Breast epithelium (tissue), 4 donors: ENCODE data around the gene ACTMAP. TPM values are rescaled to one million over a fixed set of nuclear protein-coding genes. Genes with fewer than 3 reads are reported as not detected.
A peak's percentile ranks its signal among the peaks of the same experiment; 100 is the strongest.

Experiments
- DNase-seq, 2 donors: peaks; one replicate each; pipeline ENCODE4 v3.0.0-alpha.2; 2019; ENCODE audit warnings: low spot score in 2 of 2
- H3K27ac ChIP-seq, 2 donors: fragments of 200-600 bp; sonication (generic) in 1 of 2; one replicate each; pipeline ENCODE4 v1.5.1; 2016 to 2019; ENCODE audit warnings: mild to moderate bottlenecking in 1 of 2
- H3K27me3 ChIP-seq, 2 donors: fragments of 200-600 bp; sonication (generic) in 1 of 2; one replicate each; pipeline versions ENCODE4 v1.5.1 to v1.6.0; 2017 to 2019; ENCODE audit warnings: control low read depth in 1 of 2, mild to moderate bottlenecking in 1 of 2
- H3K36me3 ChIP-seq: fragments of 200-600 bp; one replicate; pipeline ENCODE4 v1.5.1; 2019
- H3K4me1 ChIP-seq, 2 donors: fragments of 200-600 bp; sonication (generic); one replicate each; pipeline ENCODE4 v1.5.1; 2016 to 2019; ENCODE audit warnings: control low read depth in 1 of 2
- H3K4me3 ChIP-seq, 3 donors: fragments of 200-600 bp; sonication (generic); 1 replicate in 2 of 3; 2 replicates in 1 of 3; pipeline ENCODE4 v1.5.1; 2016 to 2019; ENCODE audit warnings: mild to moderate bottlenecking in 3 of 3, moderate library complexity in 2 of 3
- H3K9me3 ChIP-seq, 2 donors: fragments of 200-600 bp; sonication (generic) in 1 of 2; one replicate each; pipeline ENCODE4 v1.5.1; 2016 to 2019; ENCODE audit warnings: control low read depth in 1 of 2
- POLR2A ChIP-seq: fragments of 450-650 bp; IDR thresholded peaks from one replicate; pipeline ENCODE4 v1.6.1; 2016; ENCODE audit warnings: antibody characterized with exemption, mild to moderate bottlenecking, moderate library complexity
- POLR2AphosphoS5 ChIP-seq, 3 donors: sonication (generic); formaldehyde crosslinking; IDR thresholded peaks; one replicate each; pipeline ENCODE4 v1.6.1; 2017; ENCODE audit warnings: antibody characterized with exemption in 3 of 3
- intact Hi-C: fragments of 100-400 bp; cut with DNase I; formaldehyde crosslinking; loops from one replicate; pipeline ENCODE4 v1.15.1; 2023; ENCODE audit warnings: low total_unique reads
- total RNA-seq, 3 donors: library from RNA; depleted of rRNA; stranded (reverse); fragments of >200 nt; gene quantifications; one replicate each; pipeline ENCODE4 v1.1.0, GENCODE V29; 2016
- TF ChIP-seq, protein P1 (sequence below), 3 donors: fragments of 450-650 bp; IDR thresholded peaks; one replicate each; pipeline ENCODE4 v1.5.1; 2016 to 2017; ENCODE audit warnings: antibody characterized with exemption in 3 of 3, mild to moderate bottlenecking in 3 of 3, moderate library complexity in 3 of 3

ACTMAP gene
- total RNA-seq, 3 donors from 2014 or later = 2.6 to 3.2 (median 2.9) TPM

DNA sequence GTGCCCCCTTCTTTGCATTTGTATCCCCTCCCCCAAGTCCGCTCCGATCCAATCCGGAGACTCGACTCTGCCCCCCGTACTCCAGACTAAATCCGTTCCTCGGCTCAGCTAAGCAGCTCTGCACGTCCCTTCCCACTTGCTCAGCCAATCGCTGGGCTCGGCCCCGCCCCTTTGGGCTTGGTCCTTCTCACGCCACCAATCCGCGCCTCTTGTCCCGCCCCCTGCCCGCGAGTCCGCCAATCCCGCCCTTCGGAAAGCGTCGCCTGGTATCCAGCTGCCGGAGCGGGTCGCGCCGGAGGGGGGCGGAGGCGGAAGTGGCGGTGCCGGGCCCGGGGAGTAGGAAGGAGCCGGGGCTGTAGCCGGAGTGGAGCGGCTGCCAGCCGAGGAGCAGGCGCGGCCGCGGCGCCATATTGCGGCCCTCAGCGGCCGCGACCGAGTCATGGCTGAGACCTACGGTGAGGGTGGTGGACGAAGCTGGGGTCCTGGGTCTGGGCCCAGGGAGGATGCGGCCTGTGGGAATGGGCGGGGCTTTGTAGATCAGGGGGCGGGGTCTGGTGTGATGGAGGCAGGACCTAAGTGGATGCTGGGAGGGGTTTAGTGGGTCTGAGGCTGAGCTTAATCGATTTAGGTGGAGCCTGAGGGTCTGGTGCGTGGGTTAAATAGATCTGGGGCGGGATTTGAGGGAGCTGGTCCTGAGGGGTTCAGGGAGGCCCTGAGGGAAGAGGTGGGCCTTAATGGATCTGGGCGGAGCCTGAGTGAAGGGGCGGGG lies 27.8 kb upstream of the ACTMAP start, which contains the start of gene RAB4B:
Gene RAB4B, plus strand, starts transcription at position 311 of the 769 bp plus-strand sequence. Its CDS starts 129 bp downstream, at position 440.
- peak within 1 kb of the TSS; percentile 76 to 78 (median 77) for H3K4me3 ChIP-seq
- peak within 1 kb of the TSS; percentile 95 to 97 for H3K27ac ChIP-seq
- no peaks in the 10 kb centered on the region for H3K9me3 ChIP-seq
- H3K36me3 ChIP-seq = no peaks in the 10 kb centered on the region
- H3K4me1 ChIP-seq = peaks cover 5 to 8% of the 10 kb centered on the region in 2 donors
- peak; percentile 100 for DNase-seq
- peak; percentile 45 for TF ChIP-seq POLR2A
- TF ChIP-seq, protein P1, sequence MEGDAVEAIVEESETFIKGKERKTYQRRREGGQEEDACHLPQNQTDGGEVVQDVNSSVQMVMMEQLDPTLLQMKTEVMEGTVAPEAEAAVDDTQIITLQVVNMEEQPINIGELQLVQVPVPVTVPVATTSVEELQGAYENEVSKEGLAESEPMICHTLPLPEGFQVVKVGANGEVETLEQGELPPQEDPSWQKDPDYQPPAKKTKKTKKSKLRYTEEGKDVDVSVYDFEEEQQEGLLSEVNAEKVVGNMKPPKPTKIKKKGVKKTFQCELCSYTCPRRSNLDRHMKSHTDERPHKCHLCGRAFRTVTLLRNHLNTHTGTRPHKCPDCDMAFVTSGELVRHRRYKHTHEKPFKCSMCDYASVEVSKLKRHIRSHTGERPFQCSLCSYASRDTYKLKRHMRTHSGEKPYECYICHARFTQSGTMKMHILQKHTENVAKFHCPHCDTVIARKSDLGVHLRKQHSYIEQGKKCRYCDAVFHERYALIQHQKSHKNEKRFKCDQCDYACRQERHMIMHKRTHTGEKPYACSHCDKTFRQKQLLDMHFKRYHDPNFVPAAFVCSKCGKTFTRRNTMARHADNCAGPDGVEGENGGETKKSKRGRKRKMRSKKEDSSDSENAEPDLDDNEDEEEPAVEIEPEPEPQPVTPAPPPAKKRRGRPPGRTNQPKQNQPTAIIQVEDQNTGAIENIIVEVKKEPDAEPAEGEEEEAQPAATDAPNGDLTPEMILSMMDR (IDR thresholded peaks at IDR 0.05) = peak; percentile 19 to 43 (median 29)
- peak; percentile 77 to 85 (median 81) for TF ChIP-seq POLR2AphosphoS5 (IDR thresholded peaks at IDR 0.05)
- H3K27me3 ChIP-seq = no peaks in the 10 kb centered on the region
- intact Hi-C loops = no loop called here

DNA sequence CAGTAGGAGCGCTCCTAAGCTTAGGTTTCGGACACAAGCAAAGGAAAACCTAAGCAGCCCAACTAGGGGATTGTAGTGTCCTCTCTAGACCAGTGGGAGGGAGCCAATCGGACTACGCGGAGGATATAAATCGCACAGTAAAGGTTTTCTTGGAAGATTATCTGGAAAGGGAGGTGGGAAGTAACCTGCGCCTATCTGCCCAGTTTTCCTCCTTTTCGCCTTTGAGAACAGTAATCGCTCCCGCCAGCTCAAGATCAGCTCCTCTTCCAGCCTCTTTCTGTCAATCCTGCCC lies 27.3 kb upstream of the ACTMAP start:
- H3K4me3 ChIP-seq = peak overlapping the region; percentile 76 to 78 (median 77)
- H3K9me3 ChIP-seq = no peaks in the 10 kb centered on the region
- peaks cover 5 to 8% of the 10 kb centered on the region in 2 donors for H3K4me1 ChIP-seq
- no peaks in the 10 kb centered on the region for H3K36me3 ChIP-seq
- peak overlapping the region; percentile 95 to 97 for H3K27ac ChIP-seq
- TF ChIP-seq POLR2A (no peak), POLR2AphosphoS5 (IDR thresholded peaks at IDR 0.05) (no peak)
- TF ChIP-seq, protein P1 (IDR thresholded peaks at IDR 0.05) = no peak
- DNase-seq = no peak
- intact Hi-C loops = no loop called here
- no peaks in the 10 kb centered on the region for H3K27me3 ChIP-seq

DNA sequence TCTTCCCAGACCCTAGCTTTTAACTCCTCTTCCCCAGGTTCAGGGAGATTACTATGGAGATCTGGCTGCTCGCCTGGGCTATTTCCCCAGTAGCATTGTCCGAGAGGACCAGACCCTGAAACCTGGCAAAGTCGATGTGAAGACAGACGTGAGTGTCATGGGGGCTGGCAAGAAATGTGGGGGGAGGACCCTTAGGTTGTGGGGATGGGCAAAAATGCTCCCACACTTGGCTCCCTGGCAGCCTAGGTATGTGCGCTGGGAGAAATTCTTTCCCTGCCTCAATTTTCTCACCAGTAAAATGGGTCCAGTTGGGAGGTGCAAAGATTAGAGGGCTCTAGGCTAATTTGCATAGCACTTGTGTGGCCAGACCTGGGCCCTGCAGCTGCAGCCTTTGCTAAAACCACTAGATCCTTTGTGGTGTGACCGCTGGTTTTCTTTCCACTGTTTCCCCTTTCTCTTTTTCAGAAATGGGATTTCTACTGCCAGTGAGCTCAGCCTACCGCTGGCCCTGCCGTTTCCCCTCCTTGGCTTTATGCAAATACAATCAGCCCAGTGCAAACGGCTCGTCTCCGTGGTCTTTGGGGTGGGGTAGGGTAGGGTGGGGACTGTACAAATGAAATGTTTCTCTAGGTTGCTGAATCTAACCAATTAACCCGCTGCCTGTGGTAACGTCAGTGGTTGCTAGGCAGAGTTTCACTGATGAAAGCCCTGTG lies 26.8 kb upstream of the ACTMAP start:
- peak overlapping the region; percentile 76 to 78 (median 77) for H3K4me3 ChIP-seq
- no peaks in the 10 kb centered on the region for H3K36me3 ChIP-seq
- H3K27me3 ChIP-seq = no peaks in the 10 kb centered on the region
- intact Hi-C loops = no loop called here
- H3K9me3 ChIP-seq = no peaks in the 10 kb centered on the region
- H3K27ac ChIP-seq = peak overlapping the region; percentile 95 to 97
- H3K4me1 ChIP-seq = peaks cover 5 to 8% of the 10 kb centered on the region in 2 donors
- peak; percentile 85 to 93 for DNase-seq
- no peak for TF ChIP-seq POLR2AphosphoS5 (IDR thresholded peaks at IDR 0.05)
- no peak for TF ChIP-seq POLR2A
- TF ChIP-seq, protein P1 (IDR thresholded peaks at IDR 0.05) = no peak

DNA sequence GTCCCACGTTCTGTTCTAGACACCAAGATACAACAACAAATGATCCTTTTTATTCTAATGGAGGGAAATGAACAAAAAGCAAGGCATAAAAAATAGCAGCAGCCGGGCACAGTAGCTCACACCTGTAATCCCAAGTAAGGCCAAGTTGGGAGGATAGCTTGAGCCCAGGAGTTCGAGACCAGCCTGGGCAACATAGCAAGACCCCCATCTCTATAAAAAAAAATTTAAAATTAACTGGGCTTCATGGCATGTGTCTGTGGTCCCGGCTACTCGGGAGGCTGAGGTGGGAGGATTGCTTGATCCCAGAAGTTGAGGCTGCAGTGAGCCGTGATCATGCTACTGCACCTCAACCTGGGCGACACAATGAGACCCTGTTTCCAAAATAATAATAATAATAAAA lies 26.1 kb upstream of the ACTMAP start:
- no peaks in the 10 kb centered on the region for H3K27me3 ChIP-seq
- intact Hi-C loops = no loop called here
- no peak for DNase-seq
- no peak for TF ChIP-seq POLR2AphosphoS5 (IDR thresholded peaks at IDR 0.05)
- no peak for TF ChIP-seq POLR2A
- peak overlapping the region in 2 of 3 donors; percentile 61 to 78 for H3K4me3 ChIP-seq
- no peaks in the 10 kb centered on the region for H3K36me3 ChIP-seq
- peak overlapping the region; percentile 95 to 97 for H3K27ac ChIP-seq
- H3K9me3 ChIP-seq = no peaks in the 10 kb centered on the region
- peaks cover 5 to 8% of the 10 kb centered on the region in 2 donors for H3K4me1 ChIP-seq

DNA sequence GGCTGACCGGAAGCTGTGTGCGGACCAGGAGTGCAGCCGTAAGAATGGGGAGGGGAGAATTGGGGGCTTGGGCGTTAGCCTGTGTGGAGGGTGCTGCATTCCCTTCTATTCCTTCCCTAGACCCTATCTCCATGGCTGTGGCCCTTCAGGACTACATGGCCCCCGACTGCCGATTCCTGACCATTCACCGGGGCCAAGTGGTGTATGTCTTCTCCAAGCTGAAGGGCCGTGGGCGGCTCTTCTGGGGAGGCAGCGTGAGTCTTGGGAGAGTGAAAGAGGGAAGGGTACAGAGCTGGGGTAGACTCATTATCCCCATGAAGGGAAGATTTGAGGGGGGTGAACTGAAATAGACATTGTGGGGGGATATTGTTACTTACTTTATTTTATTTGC lies 25.4 kb upstream of the ACTMAP start:
- peaks cover 5 to 8% of the 10 kb centered on the region in 2 donors for H3K4me1 ChIP-seq
- no peaks in the 10 kb centered on the region for H3K36me3 ChIP-seq
- H3K9me3 ChIP-seq = no peaks in the 10 kb centered on the region
- intact Hi-C loops = no loop called here
- TF ChIP-seq, protein P1 (IDR thresholded peaks at IDR 0.05) = no peak
- TF ChIP-seq POLR2A = no peak
- TF ChIP-seq POLR2AphosphoS5 (IDR thresholded peaks at IDR 0.05) = no peak
- peak overlapping the region; percentile 95 to 97 for H3K27ac ChIP-seq
- H3K27me3 ChIP-seq = no peaks in the 10 kb centered on the region
- DNase-seq = no peak
- peak overlapping the region in 2 of 3 donors; percentile 61 to 78 for H3K4me3 ChIP-seq
